ENCODE results near the gene E4F1.

- TF ChIP-seq, protein P1, sequence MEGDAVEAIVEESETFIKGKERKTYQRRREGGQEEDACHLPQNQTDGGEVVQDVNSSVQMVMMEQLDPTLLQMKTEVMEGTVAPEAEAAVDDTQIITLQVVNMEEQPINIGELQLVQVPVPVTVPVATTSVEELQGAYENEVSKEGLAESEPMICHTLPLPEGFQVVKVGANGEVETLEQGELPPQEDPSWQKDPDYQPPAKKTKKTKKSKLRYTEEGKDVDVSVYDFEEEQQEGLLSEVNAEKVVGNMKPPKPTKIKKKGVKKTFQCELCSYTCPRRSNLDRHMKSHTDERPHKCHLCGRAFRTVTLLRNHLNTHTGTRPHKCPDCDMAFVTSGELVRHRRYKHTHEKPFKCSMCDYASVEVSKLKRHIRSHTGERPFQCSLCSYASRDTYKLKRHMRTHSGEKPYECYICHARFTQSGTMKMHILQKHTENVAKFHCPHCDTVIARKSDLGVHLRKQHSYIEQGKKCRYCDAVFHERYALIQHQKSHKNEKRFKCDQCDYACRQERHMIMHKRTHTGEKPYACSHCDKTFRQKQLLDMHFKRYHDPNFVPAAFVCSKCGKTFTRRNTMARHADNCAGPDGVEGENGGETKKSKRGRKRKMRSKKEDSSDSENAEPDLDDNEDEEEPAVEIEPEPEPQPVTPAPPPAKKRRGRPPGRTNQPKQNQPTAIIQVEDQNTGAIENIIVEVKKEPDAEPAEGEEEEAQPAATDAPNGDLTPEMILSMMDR (IDR thresholded peaks at IDR 0.05; ENCODE audit: low read depth, low read length) = no peak
- no peak for TF ChIP-seq EZH2phosphoT487 (IDR thresholded peaks at IDR 0.05; ENCODE audit: low read depth)
Measured at GRCh38 chr16:2179107-2179501, 44.3 kb upstream of the E4F1 start.

All from OCI-LY3 (cell line).